Esophagus squamous epithelium (tissue), 5 donors: ENCODE measurements around the gene KCNC3. TPM values are rescaled to one million over a fixed set of nuclear protein-coding genes. Genes with fewer than 3 reads are reported as not detected.

Experiments
- DNase-seq: peaks from one replicate; lab custom pipeline; 2025; lab: John Stamatoyannopoulos, UW
- H3K27ac ChIP-seq, 4 donors: fragments of 200-600 bp; sonication (generic); one replicate each; pipeline ENCODE4 v1.5.1; 2016 to 2019; ENCODE audit warnings: mild to moderate bottlenecking in 1 of 4
- H3K27me3 ChIP-seq, 4 donors: fragments of 200-600 bp; sonication (generic); 1 replicate in 3 of 4; 2 replicates in 1 of 4; pipeline versions ENCODE4 v1.5.1 to v1.6.0; 2017 to 2021; ENCODE audit warnings: antibody characterized with exemption in 1 of 4
- H3K36me3 ChIP-seq, 3 donors: fragments of 200-600 bp; sonication (generic); one replicate each; pipeline ENCODE4 v1.5.1; 2016 to 2019
- H3K4me1 ChIP-seq, 3 donors: fragments of 200-600 bp; sonication (generic); one replicate each; pipeline ENCODE4 v1.5.1; 2017 to 2019
- H3K4me3 ChIP-seq, 4 donors: fragments of 200-600 bp; sonication (generic); 1 replicate in 3 of 4; 2 replicates in 1 of 4; pipeline ENCODE4 v1.5.1; 2016 to 2019; ENCODE audit warnings: mild to moderate bottlenecking in 2 of 4, moderate library complexity in 1 of 4
- H3K9me3 ChIP-seq, 3 donors: fragments of 200-600 bp; sonication (generic); one replicate each; pipeline ENCODE4 v1.5.1; 2016 to 2019
- POLR2A ChIP-seq, 4 donors: fragments of 450-650 bp; IDR thresholded peaks; one replicate each; pipeline ENCODE4 v1.6.1; 2017; ENCODE audit warnings: antibody characterized with exemption in 4 of 4, mild to moderate bottlenecking in 4 of 4, moderate library complexity in 3 of 4
- WGBS, 2 donors: methylation state at CpG; one replicate each; pipeline ENCODE4 v1.1.5; 2018; 5-methylcytosine and 5-hydroxymethylcytosine counted together
- intact Hi-C: fragments of 100-400 bp; cut with DNase I; formaldehyde crosslinking; loops from one replicate; pipeline ENCODE4 v1.15.0; 2022
- total RNA-seq, 4 donors: library from RNA; depleted of rRNA; stranded (reverse); fragments of >200 nt; gene quantifications; one replicate each; pipeline ENCODE4 v1.1.0, GENCODE V29; 2016
- TF ChIP-seq, protein P1 (sequence below), 6 experiments: fragments of 450-650 bp in 4 of 6; fragments of 200-600 bp in 2 of 6; sonication (generic) in 2 of 6; IDR thresholded peaks; one replicate each; pipeline ENCODE4 v1.5.1; 2016 to 2019; ENCODE audit warnings: antibody characterized with exemption in 6 of 6, mild to moderate bottlenecking in 4 of 6, moderate library complexity in 4 of 6
- donor health status: DM: yes; HTN: yes; CAD: no.

KCNC3 gene
- total RNA-seq = under 1 TPM in 3 of 4 donors, not detected in 1; 0.48 to 0.87 (median 0.57) TPM

DNA sequence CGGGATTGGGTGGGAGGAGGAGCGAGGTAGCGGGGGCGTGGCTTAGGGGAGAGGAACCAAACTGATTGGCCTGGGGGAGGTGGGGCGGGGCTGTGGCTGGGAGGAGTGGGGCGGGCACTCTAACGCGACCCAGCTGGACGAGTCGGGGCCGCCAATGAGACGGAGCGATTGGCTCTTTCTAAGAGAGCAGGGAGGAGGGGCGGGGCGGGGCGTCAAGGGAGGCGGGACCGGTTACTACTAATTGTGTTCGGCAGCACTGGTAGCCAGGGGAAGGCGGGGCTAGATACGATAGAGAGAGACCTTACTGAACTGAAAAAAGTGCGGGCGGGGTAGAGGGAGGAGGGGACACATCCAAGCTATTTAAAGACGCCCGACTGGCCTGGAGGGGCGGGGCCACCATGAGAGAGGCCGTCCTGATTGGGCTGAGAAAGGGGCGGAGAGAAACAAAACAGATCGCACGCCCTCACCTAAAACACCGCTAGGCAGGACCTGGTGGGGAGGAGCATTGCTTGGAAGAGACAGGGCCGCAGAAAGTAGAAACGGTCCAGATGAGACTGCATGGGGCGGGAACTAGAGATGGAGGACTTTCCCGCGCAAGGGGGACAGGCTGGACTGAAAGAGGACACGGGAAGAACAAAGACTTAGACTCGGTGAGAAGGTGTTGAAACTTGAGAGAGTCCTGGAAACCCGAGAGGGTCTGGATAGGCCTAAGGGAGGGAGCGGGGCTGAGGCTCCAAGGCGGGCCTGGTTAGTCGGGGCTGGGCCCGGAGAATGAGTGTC, at the start of gene KCNC3:
KCNC3 (minus strand) TSS at position 232 of the 780 bp plus-strand sequence. CDS start 295 bp downstream, outside the sequence.
- TF ChIP-seq POLR2A (IDR thresholded peaks at IDR 0.05) = peak in 2 of 4 donors; percentile 16 to 48
- TF ChIP-seq, protein P1, sequence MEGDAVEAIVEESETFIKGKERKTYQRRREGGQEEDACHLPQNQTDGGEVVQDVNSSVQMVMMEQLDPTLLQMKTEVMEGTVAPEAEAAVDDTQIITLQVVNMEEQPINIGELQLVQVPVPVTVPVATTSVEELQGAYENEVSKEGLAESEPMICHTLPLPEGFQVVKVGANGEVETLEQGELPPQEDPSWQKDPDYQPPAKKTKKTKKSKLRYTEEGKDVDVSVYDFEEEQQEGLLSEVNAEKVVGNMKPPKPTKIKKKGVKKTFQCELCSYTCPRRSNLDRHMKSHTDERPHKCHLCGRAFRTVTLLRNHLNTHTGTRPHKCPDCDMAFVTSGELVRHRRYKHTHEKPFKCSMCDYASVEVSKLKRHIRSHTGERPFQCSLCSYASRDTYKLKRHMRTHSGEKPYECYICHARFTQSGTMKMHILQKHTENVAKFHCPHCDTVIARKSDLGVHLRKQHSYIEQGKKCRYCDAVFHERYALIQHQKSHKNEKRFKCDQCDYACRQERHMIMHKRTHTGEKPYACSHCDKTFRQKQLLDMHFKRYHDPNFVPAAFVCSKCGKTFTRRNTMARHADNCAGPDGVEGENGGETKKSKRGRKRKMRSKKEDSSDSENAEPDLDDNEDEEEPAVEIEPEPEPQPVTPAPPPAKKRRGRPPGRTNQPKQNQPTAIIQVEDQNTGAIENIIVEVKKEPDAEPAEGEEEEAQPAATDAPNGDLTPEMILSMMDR (IDR thresholded peaks at IDR 0.05) = no peak
- Histone ChIP-seq H3K9me3 (peaks cover 0 to 6% (median 0%) of the 10 kb centered on the region in 3 donors), H3K4me1 (peaks cover 25 to 94% (median 33%) of the 10 kb centered on the region in 3 donors), H3K36me3 (no peaks in the 10 kb centered on the region), H3K27me3 (peaks cover 8 to 90% (median 23%) of the 10 kb centered on the region in 4 donors), H3K27ac (peak within 1 kb of the TSS in 3 of 4 donors; percentile 65 to 79 (median 72)), H3K4me3 (peak within 1 kb of the TSS; percentile 13 to 60 (median 36))
- WGBS, 2 donors = 2 to 3% methylated on average over 27 to 32 of the region's 43 CpGs
- intact Hi-C loops = no loop called here
- peak; percentile 97 for DNase-seq

DNA sequence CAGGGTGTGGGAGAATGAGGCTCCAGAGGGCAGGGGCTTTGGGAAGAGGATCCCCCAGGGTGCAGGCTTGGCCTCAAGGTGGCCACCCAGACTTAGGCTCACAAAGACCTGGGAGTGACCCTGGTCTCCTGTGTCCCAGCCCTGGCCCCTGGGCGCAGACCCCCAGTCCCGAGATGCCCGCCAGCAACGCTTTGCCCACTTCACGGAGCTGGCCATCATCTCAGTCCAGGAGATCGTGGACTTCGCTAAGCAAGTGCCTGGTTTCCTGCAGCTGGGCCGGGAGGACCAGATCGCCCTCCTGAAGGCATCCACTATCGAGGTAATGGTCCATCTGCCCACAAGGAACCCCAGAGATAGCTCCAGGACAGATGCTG, 49.7 kb upstream of the KCNC3 start:
- TF ChIP-seq, protein P1 (IDR thresholded peaks at IDR 0.05) = no peak
- TF ChIP-seq POLR2A (IDR thresholded peaks at IDR 0.05) = no peak
- intact Hi-C loops = no loop called here
- no peak for DNase-seq
- Histone ChIP-seq H3K36me3 (peaks cover 27 to 59% (median 49%) of the 10 kb centered on the region in 3 donors), H3K27ac (no peak overlapping the region), H3K9me3 (no peaks in the 10 kb centered on the region), H3K27me3 (no peaks in the 10 kb centered on the region), H3K4me1 (peaks cover 0 to 39% (median 3%) of the 10 kb centered on the region in 3 donors), H3K4me3 (no peak overlapping the region)
- 100% methylated on average over 1 of the region's 10 CpGs; no CpG with 5 or more reads in 1 of the 2 donors for WGBS, 2 donors

DNA sequence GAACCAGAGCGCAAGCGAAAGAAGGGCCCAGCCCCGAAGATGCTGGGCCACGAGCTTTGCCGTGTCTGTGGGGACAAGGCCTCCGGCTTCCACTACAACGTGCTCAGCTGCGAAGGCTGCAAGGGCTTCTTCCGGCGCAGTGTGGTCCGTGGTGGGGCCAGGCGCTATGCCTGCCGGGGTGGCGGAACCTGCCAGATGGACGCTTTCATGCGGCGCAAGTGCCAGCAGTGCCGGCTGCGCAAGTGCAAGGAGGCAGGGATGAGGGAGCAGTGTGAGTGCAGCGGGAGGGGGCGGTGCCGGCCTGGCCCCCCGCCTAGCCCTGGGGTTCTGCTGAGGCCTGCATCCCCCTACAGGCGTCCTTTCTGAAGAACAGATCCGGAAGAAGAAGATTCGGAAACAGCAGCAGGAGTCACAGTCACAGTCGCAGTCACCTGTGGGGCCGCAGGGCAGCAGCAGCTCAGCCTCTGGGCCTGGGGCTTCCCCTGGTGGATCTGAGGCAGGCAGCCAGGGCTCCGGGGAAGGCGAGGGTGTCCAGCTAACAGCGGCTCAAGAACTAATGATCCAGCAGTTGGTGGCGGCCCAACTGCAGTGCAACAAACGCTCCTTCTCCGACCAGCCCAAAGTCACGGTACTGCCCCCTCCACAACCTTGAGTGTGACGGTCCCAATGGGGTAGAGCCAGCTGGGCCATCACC, 49.1 kb upstream of the KCNC3 start:
- Histone ChIP-seq H3K27ac (no peak overlapping the region), H3K36me3 (peaks cover 27 to 59% (median 49%) of the 10 kb centered on the region in 3 donors), H3K9me3 (no peaks in the 10 kb centered on the region), H3K4me3 (no peak overlapping the region), H3K27me3 (no peaks in the 10 kb centered on the region), H3K4me1 (peaks cover 0 to 34% (median 3%) of the 10 kb centered on the region in 3 donors)
- WGBS, 2 donors = 88 to 96% methylated on average over 19 to 21 of the region's 36 CpGs
- intact Hi-C loops = no loop called here
- no peak for DNase-seq
- no peak for TF ChIP-seq POLR2A (IDR thresholded peaks at IDR 0.05)
- TF ChIP-seq, protein P1 (IDR thresholded peaks at IDR 0.05) = no peak

DNA sequence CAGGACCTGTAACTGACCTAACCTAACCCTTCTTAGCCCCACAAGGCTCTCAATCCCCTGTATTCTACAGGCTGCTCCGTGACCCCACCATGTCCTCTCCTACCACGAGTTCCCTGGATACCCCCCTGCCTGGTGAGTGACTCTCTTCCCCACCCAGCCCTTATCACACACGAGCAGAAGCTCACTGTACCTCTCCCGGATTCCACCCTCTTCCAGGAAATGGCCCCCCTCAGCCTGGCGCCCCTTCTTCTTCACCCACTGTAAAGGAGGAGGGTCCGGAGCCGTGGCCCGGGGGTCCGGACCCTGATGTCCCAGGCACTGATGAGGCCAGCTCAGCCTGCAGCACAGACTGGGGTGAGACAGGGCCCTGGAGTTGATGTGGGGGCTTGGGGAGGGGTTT, 48.3 kb upstream of the KCNC3 start:
- WGBS, 2 donors = 73 to 86% methylated on average over 2 to 8 of the region's 9 CpGs
- H3K27ac ChIP-seq = peak overlapping the region in 3 of 4 donors; percentile 99 to 100 (median 100)

DNA sequence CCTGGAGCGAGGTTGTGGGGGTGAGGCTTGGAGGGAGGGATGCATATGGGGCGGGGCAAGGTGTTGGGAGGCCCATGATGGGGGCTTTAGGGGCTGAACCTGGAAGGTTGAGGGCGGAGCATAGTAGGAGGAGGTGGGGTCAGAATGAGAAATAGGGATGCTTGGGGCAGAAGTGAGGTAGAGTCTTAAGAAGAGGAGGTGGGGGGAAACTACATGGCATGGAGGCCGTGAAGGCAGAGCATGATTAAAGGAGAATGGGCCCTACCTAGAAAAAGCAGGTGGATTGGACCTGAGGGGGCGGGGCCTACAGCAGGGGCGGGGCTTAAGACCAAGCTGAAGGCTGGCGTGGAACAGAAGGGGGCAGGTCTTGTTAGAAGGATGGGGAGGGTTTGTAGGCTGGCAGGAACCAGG, 47.9 kb upstream of the KCNC3 start:
- Histone ChIP-seq H3K27me3 (no peaks in the 10 kb centered on the region), H3K27ac (peak overlapping the region; percentile 97 to 100 (median 100)), H3K9me3 (no peaks in the 10 kb centered on the region), H3K4me1 (peaks cover 0 to 30% (median 3%) of the 10 kb centered on the region in 3 donors), H3K4me3 (peak overlapping the region in 3 of 4 donors; percentile 93 to 98 (median 95)), H3K36me3 (peaks cover 27 to 49% (median 40%) of the 10 kb centered on the region in 3 donors)
- no peak for TF ChIP-seq POLR2A (IDR thresholded peaks at IDR 0.05)
- TF ChIP-seq, protein P1 (IDR thresholded peaks at IDR 0.05) = no peak
- 36 to 57% methylated on average over 6 to 7 of the region's 7 CpGs for WGBS, 2 donors
- DNase-seq = no peak
- intact Hi-C loops = no loop called here

More for the DNA sequence above, 48.3 kb upstream of the KCNC3 start:
- Histone ChIP-seq H3K36me3 (peaks cover 27 to 54% (median 45%) of the 10 kb centered on the region in 3 donors), H3K9me3 (no peaks in the 10 kb centered on the region), H3K4me1 (peaks cover 0 to 30% (median 3%) of the 10 kb centered on the region in 3 donors), H3K27me3 (no peaks in the 10 kb centered on the region), H3K4me3 (no peak overlapping the region)
- intact Hi-C loops = no loop called here
- TF ChIP-seq POLR2A (IDR thresholded peaks at IDR 0.05) = no peak
- no peak for DNase-seq
